IPS-11a (cell line): ENCODE results near the gene MYO7B.

Experiments used
- H3K4me3 ChIP-seq: one replicate; pipeline ENCODE4 v1.5.1; 2013; ENCODE audit warnings: low read depth, low read length, control low read depth

Gene MYO7B

GRCh38 chr2:127623388-127624319 is 88.2 kb downstream of the MYO7B start:
- no peak overlapping the region for H3K4me3 ChIP-seq

DNA sequence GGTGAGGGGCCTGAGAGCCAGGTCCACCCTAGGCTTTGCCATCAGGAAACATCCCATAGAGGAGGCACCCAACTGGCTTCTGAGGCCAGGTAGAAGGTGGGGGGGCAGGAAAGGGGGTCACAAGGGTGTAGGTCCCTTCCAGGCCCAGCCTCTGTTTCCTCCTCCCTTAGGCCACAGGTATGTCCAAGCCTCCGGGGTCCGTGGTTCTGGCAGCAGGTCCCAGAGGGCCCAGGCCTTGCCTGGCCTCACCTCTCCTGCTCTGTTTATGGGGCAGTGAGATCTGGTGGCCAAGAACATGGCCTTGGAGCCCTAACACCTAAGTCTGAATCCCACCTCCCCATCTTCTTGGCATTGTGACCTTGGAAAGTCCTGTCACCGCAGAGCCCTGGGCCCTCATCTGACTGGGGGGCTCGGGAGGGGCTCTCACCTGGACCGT is 88.9 kb downstream of the MYO7B start:
- no peak overlapping the region for H3K4me3 ChIP-seq

DNA sequence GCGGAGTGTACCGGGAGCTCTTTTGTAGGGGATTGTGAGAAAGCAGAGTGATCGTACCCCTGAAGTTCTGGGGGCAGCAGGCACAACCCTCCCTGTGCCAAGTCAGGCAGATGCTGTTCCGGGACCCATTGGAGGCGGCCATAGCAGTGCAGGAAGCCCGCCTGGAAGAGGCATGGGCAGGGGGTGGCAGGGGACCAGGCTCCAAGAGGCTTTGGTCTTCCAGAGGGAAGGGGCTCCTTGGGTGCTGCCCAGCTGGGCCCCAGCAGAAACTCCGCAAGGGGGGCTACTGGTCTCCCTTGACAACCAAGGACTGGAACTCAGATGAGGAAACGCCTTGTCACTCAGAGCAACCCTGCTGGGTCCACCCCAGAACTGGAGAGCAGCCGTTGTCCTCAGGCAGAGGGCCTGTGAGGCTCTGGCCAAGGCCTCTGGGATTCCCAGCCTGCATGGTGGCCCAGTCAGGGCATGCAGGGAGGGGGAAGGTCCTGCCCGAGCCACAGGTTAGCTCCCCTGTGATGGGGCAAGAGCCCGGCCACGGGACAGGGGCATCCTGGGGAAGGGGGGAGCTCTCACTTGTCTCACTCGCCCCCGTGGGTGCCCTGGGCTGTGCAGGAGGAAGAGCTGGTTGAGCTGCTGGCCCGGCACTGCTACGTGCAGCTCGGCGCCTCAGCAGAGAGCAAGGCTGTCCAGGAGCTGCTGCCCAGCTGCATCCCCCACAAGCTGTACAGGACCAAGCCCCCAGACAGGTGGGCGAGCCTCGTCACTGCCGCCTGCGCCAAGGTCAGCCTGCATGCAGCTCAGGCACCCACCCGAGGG is 89.5 kb downstream of the MYO7B start:
- H3K4me3 ChIP-seq, result no peak overlapping the region

- no peak overlapping the region for H3K4me3 ChIP-seq
Measured at GRCh38 chr2:127625572-127625951, 90.1 kb downstream of the MYO7B start.

DNA sequence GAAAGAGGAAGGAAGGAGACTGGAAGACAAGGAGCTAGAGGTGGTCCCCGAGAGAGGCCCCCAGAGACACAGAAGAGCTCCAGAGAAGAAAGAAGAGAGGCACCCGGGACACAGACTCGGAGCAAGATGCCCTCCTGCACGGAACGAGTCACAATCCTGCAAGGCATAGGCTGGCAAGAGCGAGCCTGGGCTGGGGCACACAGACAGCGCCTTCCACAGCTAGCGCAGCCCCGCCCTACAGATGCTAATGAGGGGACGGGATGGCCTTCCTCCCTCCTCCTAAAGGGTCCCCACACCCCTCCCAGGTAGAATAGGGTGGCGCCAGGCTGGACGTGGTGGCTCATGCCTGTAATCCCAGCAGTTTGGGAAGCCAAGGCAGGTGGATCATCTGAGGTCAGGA is 90.7 kb downstream of the MYO7B start:
- no peak overlapping the region for H3K4me3 ChIP-seq

GRCh38 chr2:127626917-127627739 is 91.6 kb downstream of the MYO7B start:
- H3K4me3 ChIP-seq, result no peak overlapping the region

GRCh38 chr2:127627740-127628571 is 92.5 kb downstream of the MYO7B start:
- H3K4me3 ChIP-seq, result no peak overlapping the region

DNA sequence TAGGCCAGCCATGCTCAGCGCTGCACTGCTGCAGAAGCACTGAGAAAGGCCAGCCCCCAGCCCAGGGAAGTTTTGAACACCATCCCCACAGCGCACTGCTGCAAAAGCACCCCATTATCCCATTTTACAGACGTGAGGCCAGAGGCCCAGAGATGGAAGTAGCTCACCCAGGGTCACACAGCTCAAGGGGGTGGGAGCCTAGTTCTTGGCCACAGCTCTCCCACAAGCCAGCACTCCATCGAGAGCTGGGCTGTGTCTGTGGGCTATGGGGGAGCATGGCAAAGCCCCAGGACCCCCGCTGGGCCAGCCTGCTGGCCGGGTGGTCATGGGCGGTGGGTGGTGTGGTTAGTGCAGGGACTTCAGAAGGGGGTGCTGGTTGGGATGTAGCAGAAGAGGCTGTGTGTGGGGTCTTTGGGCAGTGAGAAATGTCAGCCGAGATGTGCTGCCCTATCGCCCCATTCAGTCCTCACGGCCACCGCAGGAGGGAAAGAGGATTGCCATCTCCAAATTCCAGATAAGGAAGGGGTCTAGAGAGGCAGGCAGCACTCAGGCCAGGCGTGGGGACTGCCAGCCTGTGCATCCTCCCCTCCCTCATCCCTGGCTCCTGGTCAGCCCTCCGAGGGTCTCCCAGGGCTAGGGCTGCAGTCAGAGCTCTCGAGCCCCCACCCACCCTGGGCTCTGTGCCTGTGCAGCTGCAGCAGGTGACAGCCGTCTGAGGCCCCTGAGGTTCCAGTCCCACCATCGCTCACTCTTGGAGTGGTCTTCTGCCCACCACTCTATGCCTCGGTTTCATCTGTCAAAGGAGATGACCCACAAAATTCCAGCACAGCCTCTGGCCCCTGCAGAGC is 93.5 kb downstream of the MYO7B start:
- no peak overlapping the region for H3K4me3 ChIP-seq

GRCh38 chr2:127629637-127630036 is 94.2 kb downstream of the MYO7B start:
- H3K4me3 ChIP-seq, result no peak overlapping the region

GRCh38 chr2:127630096-127630863 is 94.8 kb downstream of the MYO7B start:
- H3K4me3 ChIP-seq, result no peak overlapping the region

- H3K4me3 ChIP-seq, result no peak overlapping the region
Measured at GRCh38 chr2:127630864-127631540, 95.5 kb downstream of the MYO7B start.

DNA sequence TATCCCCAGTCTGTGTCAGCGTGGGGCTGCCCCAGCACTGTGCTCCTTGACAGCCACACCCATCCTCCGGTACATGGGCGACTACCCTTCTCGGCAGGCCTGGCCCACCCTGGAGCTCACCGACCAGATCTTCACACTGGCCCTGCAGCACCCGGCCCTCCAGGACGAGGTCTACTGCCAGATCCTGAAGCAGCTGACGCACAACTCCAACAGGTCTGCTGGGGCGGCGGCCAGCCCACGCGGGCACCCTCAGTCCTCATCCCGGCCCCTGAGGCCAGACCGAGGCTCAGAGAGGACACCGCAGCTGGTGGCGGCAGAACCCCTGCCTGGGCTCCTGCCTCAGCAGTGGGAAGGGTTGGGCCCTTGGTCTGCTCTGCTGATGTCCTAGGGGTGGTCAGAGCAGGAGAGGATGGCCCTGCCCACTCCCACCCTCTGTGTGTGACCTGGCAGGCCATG is 96.1 kb downstream of the MYO7B start:
- no peak overlapping the region for H3K4me3 ChIP-seq

- no peak overlapping the region for H3K4me3 ChIP-seq
Measured at GRCh38 chr2:127631997-127632581, 96.6 kb downstream of the MYO7B start.

DNA sequence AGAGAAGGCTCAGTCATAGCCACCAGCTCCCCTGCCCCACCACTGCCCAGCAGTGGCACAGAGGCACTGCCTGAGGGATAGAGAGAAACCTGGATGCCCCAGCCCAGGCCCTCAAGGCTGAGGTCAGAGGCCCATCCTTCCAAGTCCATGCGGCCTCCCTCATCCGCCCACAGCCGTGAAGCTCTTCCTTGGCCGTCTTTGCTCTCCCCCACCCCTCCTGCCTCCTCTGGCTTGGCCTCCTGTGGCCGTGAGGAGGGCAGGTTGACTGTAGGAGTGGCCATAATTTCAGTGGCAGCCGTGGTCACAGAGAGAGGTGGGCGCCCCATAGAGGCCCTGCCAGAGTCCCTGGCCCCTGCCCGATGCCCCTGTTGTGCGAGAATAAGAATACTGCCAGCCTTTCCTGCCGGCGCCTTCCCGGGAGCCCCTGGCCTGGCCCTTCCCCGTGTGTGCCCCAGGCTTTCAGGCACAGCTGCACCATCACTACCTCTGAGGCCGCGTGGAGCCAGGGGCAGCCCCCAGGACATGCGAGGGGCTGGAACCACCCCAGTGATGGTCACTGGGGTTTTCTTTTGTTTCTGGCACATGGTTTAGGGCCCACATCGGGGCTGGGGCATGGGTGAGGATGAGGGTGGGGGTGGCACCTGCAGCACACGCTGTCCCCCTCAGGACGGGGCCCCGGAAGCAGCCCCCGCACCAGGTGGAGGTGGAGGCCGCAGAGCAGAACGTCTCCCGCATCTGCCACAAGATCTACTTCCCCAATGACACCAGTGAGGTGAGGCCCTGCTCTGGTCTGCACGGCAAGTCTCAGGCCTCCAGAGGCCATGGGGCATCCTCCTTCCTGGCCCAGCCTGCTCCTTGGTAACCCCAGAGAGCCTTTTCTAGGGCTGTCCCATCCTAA is 97.4 kb downstream of the MYO7B start:
- H3K4me3 ChIP-seq, result no peak overlapping the region

- H3K4me3 ChIP-seq, result no peak overlapping the region
Measured at GRCh38 chr2:127633556-127634065, 98.1 kb downstream of the MYO7B start.

- H3K4me3 ChIP-seq, result no peak overlapping the region
Measured at GRCh38 chr2:127634066-127634617, 98.7 kb downstream of the MYO7B start.
